Activated CD8-positive, alpha-beta T cell treated with anti-CD3 and anti-CD28 coated beads for 36 hours (primary cell): ENCODE results near the gene MTA1. TPM values are rescaled to one million over a fixed set of nuclear protein-coding genes. Genes with fewer than 3 reads are reported as not detected.

ENCODE experiments used
- ATAC-seq: fragments of 200-7000 bp; cut with Tn5 transposase; one replicate; pipeline ENCODE4 v1.10.0; 2021; ENCODE audit warnings: mild to moderate bottlenecking, moderate library complexity
- CTCF ChIA-PET: fragments of 350-600 bp; sonication (Branson Sonifier 250); formaldehyde crosslinking; loops from one replicate; lab custom pipeline; 2021; ENCODE audit warnings: antibody characterized with exemption; lab: Charles Lee
- POLR2A ChIA-PET: fragments of 350-600 bp; sonication (Branson Sonifier 250); formaldehyde crosslinking; loops from one replicate; lab custom pipeline; 2021; ENCODE audit warnings: antibody characterized with exemption; lab: Charles Lee
- DNase-seq: peaks from one replicate; pipeline ENCODE4 v3.0.0-alpha.2; 2020
- H3K27ac Mint-ChIP-seq: one replicate; pipeline ENCODE4 v1.8.0; 2021; ENCODE audit warnings: mild to moderate bottlenecking, mixed read lengths
- H3K27me3 Mint-ChIP-seq: one replicate; pipeline ENCODE4 v1.8.0; 2021; ENCODE audit warnings: mixed read lengths
- H3K36me3 Mint-ChIP-seq: one replicate; pipeline ENCODE4 v1.8.0; 2021; ENCODE audit warnings: low read depth, mixed read lengths
- H3K4me1 Mint-ChIP-seq: one replicate; pipeline ENCODE4 v1.8.0; 2021; ENCODE audit warnings: low read depth, mixed read lengths
- H3K4me3 Mint-ChIP-seq: one replicate; pipeline ENCODE4 v1.8.0; 2021; ENCODE audit warnings: mild to moderate bottlenecking, moderate library complexity, mixed read lengths
- H3K9me3 Mint-ChIP-seq: one replicate; pipeline ENCODE4 v1.8.0; 2021; ENCODE audit warnings: mixed read lengths
- intact Hi-C: fragments of 100-400 bp; cut with micrococcal nuclease; formaldehyde crosslinking; loops from one replicate; pipeline ENCODE4 v1.10.0; 2022
- total RNA-seq, 2 experiments: library from RNA; stranded (reverse); gene quantifications; one replicate each; pipeline ENCODE4 v1.2.3, GENCODE V29; 2021
- TF ChIP-seq, protein P1 (sequence below): fragments of 200-600 bp; IDR thresholded peaks from one replicate; pipeline ENCODE4 v1.8.0; 2022; ENCODE audit warnings: antibody characterized with exemption, mild to moderate bottlenecking

Gene MTA1
- total RNA-seq, 2 experiments from 2014 or later = 133 to 140 TPM

- Mint-ChIP-seq H3K9me3 (no peaks in the 10 kb centered on the region), H3K36me3 (peaks cover 40% of the 10 kb centered on the region), H3K4me1 (peaks cover 21% of the 10 kb centered on the region), H3K27me3 (no peaks in the 10 kb centered on the region), H3K27ac (peak overlapping the region; percentile 92), H3K4me3 (peak overlapping the region; percentile 87)
- TF ChIP-seq, protein P1, sequence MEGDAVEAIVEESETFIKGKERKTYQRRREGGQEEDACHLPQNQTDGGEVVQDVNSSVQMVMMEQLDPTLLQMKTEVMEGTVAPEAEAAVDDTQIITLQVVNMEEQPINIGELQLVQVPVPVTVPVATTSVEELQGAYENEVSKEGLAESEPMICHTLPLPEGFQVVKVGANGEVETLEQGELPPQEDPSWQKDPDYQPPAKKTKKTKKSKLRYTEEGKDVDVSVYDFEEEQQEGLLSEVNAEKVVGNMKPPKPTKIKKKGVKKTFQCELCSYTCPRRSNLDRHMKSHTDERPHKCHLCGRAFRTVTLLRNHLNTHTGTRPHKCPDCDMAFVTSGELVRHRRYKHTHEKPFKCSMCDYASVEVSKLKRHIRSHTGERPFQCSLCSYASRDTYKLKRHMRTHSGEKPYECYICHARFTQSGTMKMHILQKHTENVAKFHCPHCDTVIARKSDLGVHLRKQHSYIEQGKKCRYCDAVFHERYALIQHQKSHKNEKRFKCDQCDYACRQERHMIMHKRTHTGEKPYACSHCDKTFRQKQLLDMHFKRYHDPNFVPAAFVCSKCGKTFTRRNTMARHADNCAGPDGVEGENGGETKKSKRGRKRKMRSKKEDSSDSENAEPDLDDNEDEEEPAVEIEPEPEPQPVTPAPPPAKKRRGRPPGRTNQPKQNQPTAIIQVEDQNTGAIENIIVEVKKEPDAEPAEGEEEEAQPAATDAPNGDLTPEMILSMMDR = no peak
- ChIA-PET CTCF (interaction anchor here (0.9 to 1.6 kb wide), 2 partner anchors 11 to 51 kb away, joined by 3 to 5 read pairs; no protein-coding TSS in a partner anchor), POLR2A (interaction anchor here (1.3 to 1.6 kb wide), 5 partner anchors 14 to 59 kb away, joined by 4 to 7 read pairs (median 4); partner anchors contain the start of gene TEX22)
- ATAC-seq (no peak), DNase-seq (peak; percentile 33)
- intact Hi-C loops = no loop called here
Measured at GRCh38 chr14:105421723-105422615, 2.3 kb downstream of the MTA1 start.

- H3K4me1 Mint-ChIP-seq = peaks cover 23% of the 10 kb centered on the region
- TF ChIP-seq, protein P1 = no peak
- ChIA-PET CTCF (no interaction called here), POLR2A (no interaction called here)
- DNase-seq (no peak), ATAC-seq (no peak)
- H3K36me3 Mint-ChIP-seq = peaks cover 47% of the 10 kb centered on the region
- no peak overlapping the region for H3K4me3 Mint-ChIP-seq
- no peaks in the 10 kb centered on the region for H3K9me3 Mint-ChIP-seq
- H3K27me3 Mint-ChIP-seq = no peaks in the 10 kb centered on the region
- intact Hi-C loops = no loop called here
- H3K27ac Mint-ChIP-seq = peak overlapping the region; percentile 92
Measured at GRCh38 chr14:105422695-105423487, 3.3 kb downstream of the MTA1 start.

GRCh38 chr14:105423488-105424195, 4.0 kb downstream of the MTA1 start:
- no peak overlapping the region for H3K4me3 Mint-ChIP-seq
- peaks cover 26% of the 10 kb centered on the region for H3K4me1 Mint-ChIP-seq
- POLR2A ChIA-PET = interaction anchor here (1.2 kb wide), 1 partner anchor 123 kb away, joined by 3 read pairs; the partner anchor contains the start of gene BRF1
- TF ChIP-seq, protein P1 = no peak
- H3K36me3 Mint-ChIP-seq = peaks cover 54% of the 10 kb centered on the region
- intact Hi-C loops = no loop called here
- ATAC-seq (no peak), DNase-seq (no peak)
- H3K9me3 Mint-ChIP-seq = no peaks in the 10 kb centered on the region
- no peaks in the 10 kb centered on the region for H3K27me3 Mint-ChIP-seq
- CTCF ChIA-PET = no interaction called here
- H3K27ac Mint-ChIP-seq = no peak overlapping the region

DNA sequence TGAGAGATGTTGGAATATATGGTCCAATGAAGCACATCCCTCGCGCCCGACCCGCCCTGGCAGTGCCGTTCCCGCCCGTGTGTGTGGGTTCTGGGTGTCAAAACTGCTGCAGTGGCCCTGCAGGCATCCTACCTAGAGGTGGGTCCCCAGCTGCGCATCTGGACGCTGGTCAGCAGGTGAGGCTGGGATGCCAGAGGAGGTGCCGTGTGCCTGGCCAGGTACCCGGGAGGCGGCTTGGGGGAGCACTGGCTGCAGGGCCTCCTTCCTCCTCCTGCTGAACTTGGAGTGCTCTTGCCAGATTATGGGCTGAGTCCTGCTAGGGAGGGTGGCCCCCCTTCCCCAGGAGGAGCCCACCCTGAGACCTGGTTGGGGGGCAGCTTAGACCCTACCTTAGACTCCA, 5.2 kb downstream of the MTA1 start:
- no peak for ATAC-seq
- CTCF ChIA-PET = no interaction called here
- Mint-ChIP-seq H3K4me3 (no peak overlapping the region), H3K27me3 (no peaks in the 10 kb centered on the region), H3K27ac (no peak overlapping the region), H3K9me3 (no peaks in the 10 kb centered on the region), H3K36me3 (peaks cover 60% of the 10 kb centered on the region), H3K4me1 (peaks cover 26% of the 10 kb centered on the region)
- intact Hi-C loops = no loop called here
- DNase-seq = no peak
- POLR2A ChIA-PET = interaction anchor here (0.6 to 1.2 kb wide), 2 partner anchors 28 to 124 kb away, joined by 3 read pairs; partner anchors contain the start of gene BRF1
- TF ChIP-seq, protein P1 = no peak
